ENCODE data around the gene MPND.

DNA sequence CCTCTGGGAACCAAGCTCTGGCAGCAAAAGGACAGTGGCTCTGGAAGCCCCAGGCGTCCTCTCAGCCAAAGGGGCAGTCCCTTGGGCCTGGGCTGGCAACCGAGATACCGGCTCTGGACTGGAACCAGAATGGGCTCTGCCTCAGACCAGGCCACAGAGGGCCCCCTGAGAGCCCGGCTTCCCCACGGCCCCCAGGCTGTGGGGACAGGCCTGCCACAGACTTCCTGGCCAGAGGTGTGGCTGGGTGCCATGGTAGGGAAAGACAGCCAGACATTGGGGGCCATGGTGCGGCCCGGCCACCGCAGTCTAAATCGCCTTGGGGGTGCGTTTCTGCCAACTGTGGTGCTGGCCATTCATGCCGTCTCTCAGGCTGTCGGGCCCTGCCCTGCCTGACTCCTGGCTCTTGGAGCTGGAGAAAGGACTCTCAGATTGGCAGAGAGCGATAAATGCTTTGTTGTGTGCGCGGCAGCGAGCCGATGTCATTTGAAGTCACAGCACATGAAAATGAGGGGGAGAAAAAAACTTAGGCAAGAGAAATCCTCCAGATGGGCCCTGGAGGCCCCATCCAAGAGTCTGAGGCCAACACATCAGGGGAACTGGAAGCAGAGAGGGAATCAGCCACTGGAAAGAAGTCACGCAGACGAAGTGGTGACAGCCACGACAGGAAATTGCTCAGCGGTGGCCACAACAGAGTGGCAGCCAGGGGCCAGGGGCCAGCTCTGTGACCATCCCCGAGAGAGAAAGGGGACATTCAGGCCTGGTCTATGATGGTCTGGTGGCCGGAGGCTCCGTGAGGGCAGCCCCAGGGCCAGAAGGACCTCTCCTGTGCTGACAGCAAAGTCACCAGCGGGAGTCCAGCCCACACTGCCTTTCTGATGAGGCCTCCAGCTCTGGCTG lies 30.5 kb downstream of the MPND start:
- TF ChIP-seq POLR2A (IDR thresholded peaks at IDR 0.05) = no peak
- TF ChIP-seq, protein P1, sequence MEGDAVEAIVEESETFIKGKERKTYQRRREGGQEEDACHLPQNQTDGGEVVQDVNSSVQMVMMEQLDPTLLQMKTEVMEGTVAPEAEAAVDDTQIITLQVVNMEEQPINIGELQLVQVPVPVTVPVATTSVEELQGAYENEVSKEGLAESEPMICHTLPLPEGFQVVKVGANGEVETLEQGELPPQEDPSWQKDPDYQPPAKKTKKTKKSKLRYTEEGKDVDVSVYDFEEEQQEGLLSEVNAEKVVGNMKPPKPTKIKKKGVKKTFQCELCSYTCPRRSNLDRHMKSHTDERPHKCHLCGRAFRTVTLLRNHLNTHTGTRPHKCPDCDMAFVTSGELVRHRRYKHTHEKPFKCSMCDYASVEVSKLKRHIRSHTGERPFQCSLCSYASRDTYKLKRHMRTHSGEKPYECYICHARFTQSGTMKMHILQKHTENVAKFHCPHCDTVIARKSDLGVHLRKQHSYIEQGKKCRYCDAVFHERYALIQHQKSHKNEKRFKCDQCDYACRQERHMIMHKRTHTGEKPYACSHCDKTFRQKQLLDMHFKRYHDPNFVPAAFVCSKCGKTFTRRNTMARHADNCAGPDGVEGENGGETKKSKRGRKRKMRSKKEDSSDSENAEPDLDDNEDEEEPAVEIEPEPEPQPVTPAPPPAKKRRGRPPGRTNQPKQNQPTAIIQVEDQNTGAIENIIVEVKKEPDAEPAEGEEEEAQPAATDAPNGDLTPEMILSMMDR (IDR thresholded peaks at IDR 0.05) = no peak
